GM06990 (cell line): ENCODE results near the gene HES6.

Experiments
- DNase-seq: peaks from one replicate; pipeline ENCODE4 v3.0.0-alpha.2; 2011; ENCODE audit not compliant: insufficient read length; ENCODE audit errors: extremely low read depth
- H3K27me3 ChIP-seq: replicated peaks from 2 replicates; pipeline ENCODE4 v1.6.0; 2011; ENCODE audit warnings: low read length; ENCODE audit not compliant: control insufficient read depth, insufficient read depth
- H3K36me3 ChIP-seq: 2 replicates; pipeline ENCODE4 v1.5.1; 2011; ENCODE audit warnings: low read length; ENCODE audit not compliant: control insufficient read depth, insufficient read depth
- H3K4me3 ChIP-seq: replicated peaks from 2 replicates; pipeline ENCODE4 v1.5.1; 2011; ENCODE audit warnings: low read depth, mild to moderate bottlenecking, control low read depth, low read length
- CTCF ChIP-seq: IDR thresholded peaks from 2 replicates; pipeline ENCODE4 v1.5.1; 2011; ENCODE audit warnings: low read length, control low read depth, mild to moderate bottlenecking, inconsistent platforms; ENCODE audit not compliant: insufficient read depth, poor library complexity, severe bottlenecking

Gene HES6

GRCh38 chr2:238239863-238240756, at the start of gene HES6:
HES6 (minus strand) TSS chr2:238240038; CDS start chr2:238239905, 133 bp downstream.
- Histone ChIP-seq H3K27me3 (no peaks in the 10 kb centered on the region; the same call in 1 of the 2 replicates), H3K36me3 (peaks cover 1% of the 10 kb centered on the region; the same call in 1 of the 2 replicates), H3K4me3 (peak within 1 kb of the TSS; percentile 61)
- DNase-seq: peak; percentile 91
- no peak for TF ChIP-seq CTCF

- DNase-seq: peak; percentile 39
- Histone ChIP-seq H3K4me3 (peak overlapping the region; percentile 73), H3K27me3 (no peaks in the 10 kb centered on the region), H3K36me3 (no peaks in the 10 kb centered on the region)
- no peak for TF ChIP-seq CTCF
These were observed 49.7 kb upstream of the HES6 start for GRCh38 chr2:238289574-238289973.

GRCh38 chr2:238288650-238289573, 49.1 kb upstream of the HES6 start:
- TF ChIP-seq CTCF: peak; percentile 25
- DNase-seq: peak; percentile 100
- Histone ChIP-seq H3K27me3 (no peaks in the 10 kb centered on the region), H3K36me3 (no peaks in the 10 kb centered on the region), H3K4me3 (peak overlapping the region; percentile 94)

- TF ChIP-seq CTCF: peak; percentile 12
- Histone ChIP-seq H3K27me3 (no peaks in the 10 kb centered on the region), H3K4me3 (peak within 1 kb of the TSS; percentile 94), H3K36me3 (no peaks in the 10 kb centered on the region)
- DNase-seq: no peak
These were observed 48.2 kb upstream of the HES6 start, which contains the start of gene PER2 for GRCh38 chr2:238287737-238288649. PER2 (minus strand) TSS chr2:238288610; CDS start chr2:238277936, 10,674 bp downstream.
